Amniotic stem cell (primary cell): ENCODE results near the gene CD40.

Experiments
- DNase-seq: peaks from one replicate; lab custom pipeline; 2025; lab: John Stamatoyannopoulos, UW

The CD40 gene

DNA sequence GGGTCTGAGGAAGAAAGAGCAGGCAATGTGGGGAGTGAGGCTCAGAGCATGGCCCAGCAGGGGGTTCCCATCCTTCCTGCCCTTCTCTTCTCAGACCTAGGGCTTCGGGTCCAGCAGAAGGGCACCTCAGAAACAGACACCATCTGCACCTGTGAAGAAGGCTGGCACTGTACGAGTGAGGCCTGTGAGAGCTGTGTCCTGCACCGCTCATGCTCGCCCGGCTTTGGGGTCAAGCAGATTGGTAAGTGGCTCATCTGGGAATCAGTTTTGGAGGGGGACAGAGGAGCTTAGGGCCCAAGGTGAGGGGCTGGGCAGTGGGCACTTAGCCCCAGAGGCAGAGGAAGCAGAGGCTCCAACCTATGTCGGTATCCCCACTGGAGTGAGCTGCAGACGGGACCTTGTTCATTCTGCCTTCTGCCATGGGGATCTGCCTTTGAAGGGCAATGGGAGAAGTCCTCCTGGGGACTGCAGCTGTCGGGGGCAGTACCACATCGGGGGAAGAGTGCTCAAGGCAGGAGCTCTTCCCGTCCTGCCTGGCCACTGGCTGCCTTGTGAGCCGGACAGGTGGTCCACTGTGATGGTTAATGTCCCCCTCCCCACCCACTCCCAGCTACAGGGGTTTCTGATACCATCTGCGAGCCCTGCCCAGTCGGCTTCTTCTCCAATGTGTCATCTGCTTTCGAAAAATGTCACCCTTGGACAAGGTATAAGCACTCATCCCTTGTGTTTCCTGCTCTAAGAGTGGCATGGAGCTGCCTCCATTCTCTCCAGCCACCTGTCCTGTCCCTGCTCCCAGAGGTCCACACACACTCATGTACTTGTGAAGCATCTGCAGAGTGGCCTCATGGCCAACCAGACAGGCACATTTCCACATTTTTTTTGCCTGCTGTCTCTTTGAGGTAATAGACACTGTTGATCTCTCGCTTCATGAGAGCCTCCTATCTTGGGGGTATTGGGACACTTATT lies 4.7 kb downstream of the CD40 start:
- no peak for DNase-seq

DNA sequence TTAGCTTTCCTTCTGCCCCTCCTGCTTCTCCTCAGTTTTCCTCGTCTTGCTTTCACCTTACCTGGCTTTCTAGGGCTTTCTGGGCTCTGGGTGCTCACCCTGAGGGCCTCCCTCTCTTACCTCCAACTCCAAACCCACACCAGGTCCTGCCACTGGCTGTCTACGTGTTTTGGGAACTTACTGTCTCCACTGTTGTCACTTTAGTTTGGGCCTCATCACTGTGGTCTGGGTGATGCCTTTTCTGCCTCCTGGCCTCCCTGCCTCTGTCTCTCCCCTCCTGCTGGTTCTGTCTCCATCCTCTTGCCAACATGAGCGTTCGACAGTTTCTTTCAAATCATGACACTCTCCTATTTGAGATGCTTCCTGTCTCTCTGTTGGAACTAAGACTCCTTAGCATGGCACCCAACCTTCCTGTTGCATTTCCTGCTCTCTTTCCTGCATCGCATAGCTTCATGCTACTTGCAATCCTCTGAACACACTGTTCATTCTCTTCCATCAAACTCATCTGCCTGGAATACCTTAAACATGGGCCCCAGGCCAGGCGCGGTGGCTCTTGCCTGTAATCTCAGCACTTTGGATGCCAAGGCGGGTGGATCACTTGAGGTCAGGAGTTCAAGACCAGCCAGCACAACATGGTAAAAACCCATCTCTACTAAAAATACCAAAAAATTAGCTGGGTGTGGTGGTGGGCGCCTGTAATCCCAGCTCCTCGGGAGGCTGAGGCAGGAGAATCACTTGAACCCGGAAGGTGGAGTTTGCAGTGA lies 5.5 kb downstream of the CD40 start:
- no peak for DNase-seq

DNA sequence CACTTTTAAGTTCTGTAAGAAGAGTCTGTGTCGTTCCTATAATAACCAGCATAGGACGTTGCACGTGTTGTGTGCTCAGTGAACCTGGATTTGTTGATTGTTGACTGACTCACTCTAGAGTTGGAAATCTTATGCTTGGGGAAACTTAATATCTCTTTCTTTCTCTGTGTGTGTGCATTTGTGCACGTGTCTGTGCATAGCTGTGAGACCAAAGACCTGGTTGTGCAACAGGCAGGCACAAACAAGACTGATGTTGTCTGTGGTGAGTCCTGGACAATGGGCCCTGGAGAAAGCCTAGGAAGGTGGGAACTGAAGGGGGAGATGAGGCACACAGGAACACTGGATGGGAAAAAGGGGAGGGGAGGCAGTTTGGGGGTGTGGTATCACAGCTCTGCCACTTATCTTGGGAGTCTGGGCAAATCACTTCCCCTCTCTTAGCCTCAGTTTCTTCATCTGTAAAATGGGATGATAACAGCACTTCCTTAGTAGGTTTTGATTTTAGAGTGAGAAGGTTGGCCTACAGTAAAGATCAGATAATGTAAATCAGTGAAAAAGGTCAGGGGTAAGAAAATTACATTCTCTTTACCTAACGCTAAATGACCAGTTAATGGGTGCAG lies 8.4 kb downstream of the CD40 start:
- no peak for DNase-seq

DNA sequence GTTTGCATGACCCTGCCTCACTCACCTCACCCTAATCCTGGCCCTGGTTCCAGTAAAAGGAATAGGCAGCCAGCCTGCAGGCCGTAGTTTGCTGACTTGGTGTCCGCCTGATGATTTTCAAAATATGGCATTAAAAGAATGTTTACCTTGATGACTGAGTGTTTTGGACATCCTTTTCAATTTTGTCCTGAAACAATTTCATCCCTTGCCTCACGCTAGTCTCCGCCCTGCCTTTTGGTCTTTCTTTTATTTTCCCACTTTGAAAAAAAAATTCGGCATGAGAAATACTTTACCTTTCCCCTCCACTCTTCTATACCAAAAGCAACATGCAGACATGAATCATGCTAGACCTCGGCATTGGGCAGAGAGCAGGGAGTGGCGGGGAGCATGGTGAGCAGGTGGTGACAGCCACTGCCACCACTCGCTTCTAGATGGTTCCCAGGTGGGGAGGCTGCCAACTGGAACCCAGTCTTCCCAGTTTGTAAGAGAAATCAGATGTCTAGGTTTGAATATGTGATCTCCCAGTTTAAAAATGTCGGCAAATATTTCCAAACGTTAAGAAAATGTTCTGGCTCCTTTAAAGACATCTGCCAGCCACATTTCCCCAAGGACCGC lies 9.4 kb downstream of the CD40 start:
- no peak for DNase-seq

DNA sequence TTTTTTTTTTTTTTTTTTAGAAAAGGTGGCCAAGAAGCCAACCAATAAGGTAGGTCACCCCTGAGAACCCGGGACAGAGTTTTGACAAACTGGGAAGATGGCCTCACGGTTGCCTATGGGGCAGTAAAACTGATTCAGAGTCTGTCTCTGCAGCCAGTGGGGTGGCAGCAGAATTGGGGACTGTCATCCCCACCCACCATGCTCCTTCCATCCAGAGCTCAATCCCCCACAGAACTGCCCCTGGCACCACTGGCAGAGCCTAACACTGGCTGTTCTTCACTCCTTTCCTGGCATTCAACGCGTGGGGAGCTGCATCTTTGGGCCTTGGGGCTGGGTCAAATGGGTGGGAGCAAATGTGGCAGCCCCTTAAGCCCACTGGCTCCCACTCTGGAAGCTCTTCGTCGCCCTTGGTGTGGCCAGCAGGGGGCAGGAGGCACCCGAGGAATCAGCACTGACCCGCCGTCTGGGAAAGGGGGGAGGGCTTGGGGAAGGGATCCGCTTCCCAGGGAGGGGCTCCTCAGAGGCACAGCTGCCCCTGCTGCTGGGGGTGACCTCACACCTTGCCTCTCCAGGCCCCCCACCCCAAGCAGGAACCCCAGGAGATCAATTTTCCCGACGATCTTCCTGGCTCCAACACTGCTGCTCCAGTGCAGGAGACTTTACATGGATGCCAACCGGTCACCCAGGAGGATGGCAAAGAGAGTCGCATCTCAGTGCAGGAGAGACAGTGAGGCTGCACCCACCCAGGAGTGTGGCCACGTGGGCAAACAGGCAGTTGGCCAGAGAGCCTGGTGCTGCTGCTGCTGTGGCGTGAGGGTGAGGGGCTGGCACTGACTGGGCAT lies 10.4 kb downstream of the CD40 start:
- DNase-seq: no peak

DNA sequence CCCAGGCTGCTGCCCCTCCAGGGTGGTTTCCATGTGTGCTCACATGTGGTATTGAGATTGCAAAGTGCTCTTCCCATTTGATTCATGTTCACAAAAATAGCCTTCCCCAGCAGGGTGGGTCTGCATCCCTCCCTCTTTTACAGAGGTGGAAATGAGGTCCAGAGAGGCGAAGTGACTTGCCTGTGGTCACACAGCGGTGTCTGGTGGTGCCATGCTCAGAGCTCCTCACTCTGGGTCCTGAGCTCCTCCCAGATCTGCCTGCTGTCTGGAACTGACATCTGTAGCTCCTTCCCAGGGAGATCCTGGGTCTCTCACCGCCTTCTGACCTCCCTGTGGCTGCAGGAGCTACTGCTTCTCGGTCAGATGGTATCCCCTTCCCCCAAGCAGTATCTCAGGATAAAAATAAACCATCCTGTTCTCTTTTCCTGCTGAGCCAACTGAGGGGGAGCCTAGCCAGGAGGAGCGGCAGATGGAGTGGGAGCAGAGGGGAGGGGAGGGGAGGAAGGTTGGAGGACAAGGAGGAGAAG lies 11.9 kb downstream of the CD40 start:
- no peak for DNase-seq

DNA sequence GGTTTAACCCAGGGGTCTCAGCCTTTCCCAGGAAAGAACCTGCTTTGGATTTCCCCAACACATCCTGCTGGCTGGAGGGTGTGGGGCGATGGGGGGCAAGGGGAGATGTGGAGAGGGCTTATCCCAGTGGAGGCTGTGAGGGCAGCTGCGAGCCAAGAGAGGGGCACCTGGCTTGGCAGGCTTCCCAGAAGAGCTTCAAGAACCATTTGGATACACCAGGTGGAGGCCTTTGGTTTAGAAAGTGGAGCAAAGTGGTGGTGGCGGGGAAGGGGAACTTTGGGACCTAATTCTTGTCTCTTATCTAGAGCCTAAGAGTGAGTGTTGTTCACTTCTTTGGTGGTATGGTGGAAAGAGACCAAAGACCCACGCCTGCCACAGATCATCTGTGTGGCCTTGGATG lies 12.4 kb downstream of the CD40 start:
- DNase-seq: no peak

DNA sequence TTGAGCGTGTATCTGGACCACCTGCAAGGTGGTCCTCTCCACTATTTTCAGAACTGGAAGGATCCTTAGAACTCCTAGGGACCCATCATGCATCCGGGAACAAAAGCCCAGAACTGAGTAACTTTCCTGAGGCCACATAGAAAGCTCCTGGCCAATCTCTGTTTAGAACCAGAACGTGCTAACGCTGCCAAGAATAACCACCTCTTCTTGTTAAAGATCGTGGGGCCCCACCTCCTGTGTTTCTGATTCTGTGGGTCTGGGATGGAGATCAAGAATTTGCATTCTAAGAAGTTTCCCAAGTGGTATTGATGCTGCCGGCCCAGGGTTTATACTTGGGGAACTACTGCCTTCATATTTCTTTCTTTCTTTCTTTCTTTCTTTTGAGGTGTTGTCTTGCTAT lies 13.3 kb downstream of the CD40 start:
- DNase-seq: no peak

DNA sequence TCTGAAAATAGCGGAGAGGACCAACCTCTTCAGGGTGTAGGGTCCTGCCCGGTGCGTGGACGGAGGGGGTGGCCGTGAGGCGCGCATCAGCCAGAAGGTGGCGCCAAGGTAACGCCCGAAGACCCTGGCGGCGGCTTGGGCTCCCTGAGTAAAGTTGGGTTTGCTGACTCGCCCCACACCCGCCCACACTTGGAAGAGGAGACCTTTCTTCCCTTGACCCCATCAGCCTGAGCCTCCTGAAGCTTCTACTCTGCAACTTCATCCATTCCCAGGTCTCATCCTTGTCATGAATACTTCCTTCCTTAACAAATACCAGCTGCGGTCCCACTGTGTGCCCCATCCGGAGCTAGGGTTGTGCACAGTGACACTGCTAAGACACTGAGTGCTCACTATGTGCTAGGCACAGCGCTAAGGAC lies 14.6 kb downstream of the CD40 start:
- no peak for DNase-seq

DNA sequence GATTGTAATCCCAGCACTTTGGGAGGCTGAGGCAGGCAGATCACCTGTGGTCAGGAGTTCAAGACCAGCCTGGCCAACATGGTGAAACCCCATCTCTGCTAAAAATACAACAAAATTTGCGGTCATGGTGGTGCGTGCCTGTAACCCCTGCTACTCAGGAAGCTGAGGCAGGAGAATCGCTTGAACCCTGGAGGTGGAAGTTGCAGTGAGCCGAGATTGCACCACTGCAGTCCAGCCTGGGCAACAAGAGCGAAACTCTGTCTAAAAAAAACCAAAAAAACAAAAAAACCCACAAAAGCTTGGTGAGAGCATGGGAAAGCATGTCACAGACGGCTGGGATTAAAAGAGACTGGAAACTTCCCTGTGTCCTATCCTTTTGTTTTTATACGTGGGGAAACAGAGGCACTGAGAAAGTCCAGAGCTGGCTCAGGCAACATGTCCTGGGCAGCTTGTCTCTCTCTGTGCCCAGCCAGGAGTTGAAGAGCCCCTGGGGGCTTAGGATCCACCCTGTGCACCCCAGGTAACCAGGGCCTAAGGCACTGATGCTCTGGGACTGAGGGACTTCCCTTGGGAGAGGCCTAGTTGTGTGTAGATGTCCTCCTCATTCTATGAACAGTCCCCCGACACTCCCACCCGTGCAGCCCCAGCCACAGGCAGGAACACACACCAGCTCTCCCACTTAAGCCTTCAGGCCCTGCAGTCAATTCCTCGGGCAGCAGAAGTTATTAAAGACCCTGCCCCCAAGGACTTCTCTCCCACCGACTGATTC lies 16.0 kb downstream of the CD40 start:
- no peak for DNase-seq

DNA sequence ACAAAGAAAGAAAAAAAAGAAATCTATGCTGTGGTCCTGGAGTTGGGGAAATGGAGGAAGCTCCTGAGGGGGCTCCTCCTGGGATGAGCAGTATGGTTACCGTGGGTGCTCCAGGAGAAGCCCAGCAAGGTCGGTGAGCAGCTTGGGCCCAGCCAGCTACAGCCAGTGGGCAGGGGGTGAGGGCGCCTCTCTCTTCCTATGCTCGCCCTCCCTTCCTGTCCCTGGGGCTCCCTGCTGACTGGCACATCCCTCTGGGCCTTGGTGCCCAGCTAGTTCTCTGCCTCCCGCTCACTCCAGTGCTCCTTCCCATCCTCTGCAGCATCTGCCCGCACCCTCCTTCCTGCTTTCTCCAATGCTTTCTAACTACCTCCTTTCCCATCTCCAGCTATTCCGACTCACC lies 16.6 kb downstream of the CD40 start:
- DNase-seq: no peak

DNA sequence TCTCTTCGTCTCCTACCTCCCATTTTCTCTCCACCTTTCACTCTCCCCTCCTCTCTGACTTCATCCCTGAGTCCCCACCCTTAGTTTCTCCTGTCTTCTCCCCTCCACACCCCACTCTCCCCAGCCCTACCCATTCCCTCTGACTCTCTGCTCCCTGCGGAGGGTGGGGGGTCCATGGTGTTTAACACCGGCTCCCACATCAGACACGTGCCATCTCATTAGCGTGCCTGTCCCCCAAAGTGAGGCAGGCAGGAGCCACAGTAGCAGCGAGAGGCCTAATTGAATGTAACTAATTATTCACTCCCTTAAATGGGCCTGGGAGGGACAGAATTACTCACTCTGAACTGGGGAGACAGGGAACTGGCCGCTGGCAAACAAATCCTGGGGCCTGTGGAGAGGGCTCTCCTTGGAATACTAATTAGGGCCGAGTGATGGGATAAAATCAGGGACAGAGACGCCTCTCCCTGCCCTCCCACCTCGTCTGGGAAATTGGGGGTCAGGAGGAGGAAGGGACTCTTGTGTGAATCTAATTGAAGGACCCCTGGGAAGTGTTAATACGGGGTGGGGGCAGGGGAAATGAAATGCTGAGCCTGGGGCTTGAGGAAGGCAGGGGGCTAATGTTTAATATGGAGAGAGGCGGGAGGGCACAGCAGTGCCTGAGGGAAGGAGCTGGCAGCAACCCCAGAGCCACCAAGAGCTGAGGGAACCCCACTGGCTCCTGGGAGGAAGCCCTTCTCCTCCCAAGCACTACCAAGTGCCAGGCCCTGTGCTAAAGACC lies 17.9 kb downstream of the CD40 start:
- DNase-seq: no peak

DNA sequence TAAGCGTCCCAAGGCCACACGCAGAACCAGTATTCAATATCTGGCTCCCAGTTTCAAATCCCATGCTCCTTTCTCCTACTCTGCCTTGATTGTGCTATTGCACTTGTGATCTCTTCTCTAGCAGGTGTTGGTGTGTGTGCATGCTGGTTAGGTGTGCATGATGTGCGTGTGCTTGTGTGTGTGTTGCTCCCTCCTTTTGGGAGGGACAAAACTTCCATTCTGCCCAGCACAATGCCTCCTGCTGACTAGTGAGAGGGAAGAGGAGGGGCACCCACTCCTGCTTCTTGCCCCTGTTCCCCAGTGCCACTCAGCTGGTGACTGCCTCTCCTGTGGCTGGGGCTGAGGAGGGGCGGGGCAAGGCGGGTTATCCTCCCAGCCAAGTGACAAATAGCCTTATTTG lies 19.7 kb downstream of the CD40 start:
- no peak for DNase-seq

DNA sequence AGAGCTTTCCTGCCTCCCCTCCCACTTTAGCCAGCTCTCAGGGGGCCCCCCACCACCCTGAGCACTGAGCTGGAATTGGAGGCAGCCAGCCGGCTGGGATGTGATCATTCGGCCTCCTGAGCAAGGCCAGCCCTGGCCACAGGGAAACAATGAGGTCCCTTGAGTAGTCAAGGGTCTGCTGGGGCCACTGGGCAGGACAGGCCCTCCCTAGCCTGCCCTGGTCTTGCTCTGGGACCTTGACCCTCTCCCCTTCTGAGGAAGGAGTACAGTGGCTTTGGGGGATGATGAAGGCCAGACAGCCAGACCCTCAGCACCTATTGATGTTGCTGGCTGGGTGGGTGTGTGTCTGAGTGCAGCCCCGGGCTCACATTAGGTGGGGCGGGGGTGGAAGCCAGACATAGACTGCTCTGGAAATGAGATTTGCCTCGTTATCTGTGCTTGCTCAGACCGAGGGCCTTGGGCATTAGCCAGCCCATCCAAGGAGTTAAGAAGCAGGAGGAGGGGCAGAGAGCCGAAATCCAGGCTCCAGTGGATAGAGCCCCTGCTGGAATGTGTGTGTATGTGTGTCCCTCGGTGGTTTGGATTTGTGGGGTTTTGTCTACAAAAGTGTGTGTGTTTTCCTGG lies 21.3 kb downstream of the CD40 start:
- DNase-seq: no peak

DNA sequence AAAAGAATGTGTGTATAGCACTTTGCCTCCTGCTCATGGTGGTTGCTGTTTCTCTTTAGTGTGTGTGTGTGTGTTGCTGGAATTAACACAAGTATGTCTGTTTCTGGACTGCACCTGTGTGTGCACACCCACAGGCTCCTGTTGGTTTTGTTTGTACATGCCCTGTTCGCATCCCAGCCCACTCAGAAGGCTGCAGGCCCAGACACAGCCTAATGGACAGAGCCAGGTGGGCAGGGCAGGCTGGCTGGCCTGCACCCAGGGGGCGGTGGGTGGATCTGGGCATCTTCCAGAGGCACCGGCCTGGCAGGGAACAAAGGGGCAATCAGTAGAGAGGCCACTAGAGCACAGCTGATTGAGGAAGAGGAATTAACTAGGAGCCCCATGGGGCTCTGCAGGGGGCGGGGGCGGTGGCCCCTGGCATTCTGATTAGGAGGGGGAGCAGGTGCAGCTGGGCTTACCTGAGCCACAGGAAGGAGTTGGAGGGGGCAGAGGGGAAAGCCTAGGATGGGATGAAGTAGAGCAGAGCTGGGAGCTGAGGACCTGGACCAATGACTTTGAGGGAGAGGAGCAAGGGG lies 21.9 kb downstream of the CD40 start:
- DNase-seq: no peak

DNA sequence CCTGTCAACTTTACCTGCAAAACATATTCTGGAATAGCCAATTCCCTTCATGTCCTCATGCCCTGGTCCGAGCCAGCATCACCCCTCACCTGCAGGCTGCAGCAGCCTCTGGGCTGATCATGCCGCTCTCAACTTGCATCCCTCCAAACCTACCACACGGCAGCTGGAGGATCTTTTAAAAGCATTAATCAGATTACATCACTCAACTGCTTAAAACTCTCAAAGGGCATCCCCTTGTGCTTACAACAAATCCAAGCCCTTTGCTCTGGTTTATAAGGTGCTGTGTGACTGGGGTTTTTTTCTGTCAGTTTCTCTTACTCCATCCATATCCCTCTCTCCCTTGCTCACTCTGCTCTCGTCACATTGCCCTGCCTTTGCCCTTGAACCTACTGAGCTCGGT lies 24.0 kb downstream of the CD40 start:
- no peak for DNase-seq

DNA sequence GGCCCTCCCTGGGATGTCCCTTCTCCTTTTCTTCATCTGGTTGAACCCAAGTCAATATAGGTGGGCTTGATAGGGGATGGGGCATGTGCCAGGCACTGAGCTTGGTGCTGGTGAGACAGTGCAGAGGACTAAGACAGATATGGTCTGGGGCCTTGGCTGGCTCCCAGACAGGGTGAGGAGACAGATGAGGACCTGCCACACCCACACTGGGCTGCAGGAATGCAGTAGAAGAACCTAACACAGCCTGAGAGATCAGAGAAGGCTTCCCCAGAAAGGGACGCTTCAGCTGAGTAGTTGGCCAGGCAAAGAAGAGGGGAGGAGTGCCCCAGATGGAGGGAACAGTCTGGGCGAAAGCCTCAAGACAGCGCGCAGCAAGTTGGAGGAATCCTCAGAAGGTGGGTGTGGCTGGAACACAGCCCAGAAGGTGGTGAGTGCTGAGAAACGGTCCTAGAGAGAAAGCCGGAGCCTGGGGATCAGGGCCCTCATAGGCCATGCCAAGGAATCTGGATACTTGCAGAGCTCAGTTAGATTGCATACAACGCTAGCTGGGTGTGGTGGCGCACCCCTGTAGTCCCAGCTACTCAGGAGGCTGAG lies 26.4 kb downstream of the CD40 start:
- no peak for DNase-seq

DNA sequence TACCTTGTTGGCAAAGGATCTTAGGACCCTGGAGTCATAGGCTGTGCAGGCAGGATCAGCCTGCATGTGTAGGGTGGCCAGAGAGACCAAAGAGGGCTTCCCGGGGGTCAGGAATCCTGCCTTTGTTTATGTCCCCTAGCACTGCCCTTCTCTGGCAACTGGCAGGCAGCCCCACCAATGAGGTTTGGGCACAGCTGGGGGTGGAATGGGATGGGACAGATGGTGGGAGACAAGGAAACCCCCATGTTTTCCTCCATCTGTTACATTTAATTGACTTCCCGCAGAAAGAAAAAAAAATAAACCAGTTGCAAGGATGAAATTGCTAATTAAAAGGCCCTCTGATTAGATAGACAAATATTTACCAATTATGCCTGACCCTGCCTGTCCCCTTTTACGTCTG lies 27.6 kb downstream of the CD40 start:
- DNase-seq: no peak
